Lung (tissue), 13 donors: ENCODE data around the gene C19orf47. TPM values are rescaled to one million over a fixed set of nuclear protein-coding genes. Genes with fewer than 3 reads are reported as not detected.

Experiments
- ATAC-seq: fragments of 200-7000 bp; cut with Tn5 transposase; one replicate; pipeline ENCODE4 v1.9.1; 2020; ENCODE audit warnings: moderate number of reproducible peaks; ENCODE audit not compliant: insufficient read depth, low FRiP score
- DNase-seq, 3 donors: peaks; one replicate each; pipeline ENCODE4 v3.0.0-alpha.2; 2013 to 2017
- H3K27ac ChIP-seq, 2 donors: one replicate each; pipeline ENCODE4 v1.5.1; 2013; ENCODE audit warnings: mild to moderate bottlenecking in 2 of 2, moderate library complexity in 2 of 2, control low read depth in 1 of 2, inconsistent platforms in 1 of 2, low read depth in 1 of 2, low read length in 1 of 2
- H3K27me3 ChIP-seq, 3 donors: one replicate each; pipeline ENCODE4 v1.5.1; 2013; ENCODE audit warnings: low read length in 2 of 3; ENCODE audit not compliant: control insufficient read depth in 3 of 3, insufficient read depth in 3 of 3
- H3K36me3 ChIP-seq, 4 donors: one replicate each; pipeline ENCODE4 v1.5.1; 2013; ENCODE audit warnings: low read length in 4 of 4, mild to moderate bottlenecking in 1 of 4, moderate library complexity in 1 of 4; ENCODE audit not compliant: control insufficient read depth in 4 of 4, insufficient read depth in 4 of 4
- H3K4me1 ChIP-seq, 5 donors: one replicate each; pipeline ENCODE4 v1.5.1; 2013; ENCODE audit warnings: low read length in 5 of 5, mild to moderate bottlenecking in 2 of 5, moderate library complexity in 1 of 5; ENCODE audit not compliant: control insufficient read depth in 5 of 5, insufficient read depth in 5 of 5
- H3K4me3 ChIP-seq: one replicate; pipeline ENCODE4 v1.5.1; 2013; ENCODE audit warnings: mild to moderate bottlenecking, control low read depth, moderate library complexity
- H3K9ac ChIP-seq, 2 donors: one replicate each; pipeline ENCODE4 v1.5.1; 2013; ENCODE audit warnings: low read length in 2 of 2, control low read depth in 1 of 2; ENCODE audit not compliant: insufficient read depth in 1 of 2
- H3K9me3 ChIP-seq, 4 donors: one replicate each; pipeline ENCODE4 v1.5.1; 2013; ENCODE audit warnings: low read length in 3 of 4, mild to moderate bottlenecking in 1 of 4, moderate library complexity in 1 of 4; ENCODE audit not compliant: control insufficient read depth in 4 of 4, insufficient read depth in 3 of 4
- WGBS, 2 donors: extraction: QIAGEN DNeasy Blood & Tissue Kit; methylation state at CpG; one replicate each; pipeline ENCODE4 v1.1.7; 2013; 5-methylcytosine and 5-hydroxymethylcytosine counted together
- polyA plus RNA-seq, 2 donors: library from polyadenylated mRNA; stranded (reverse); fragments of 200-250 nt; gene quantifications; one replicate each; pipeline ENCODE4 v1.2.1, GENCODE V29; 2013
- small RNA-seq: library from RNA; depleted of rRNA; stranded (forward); fragments of <200 nt; gene quantifications from one replicate; pipeline ENCODE3, GENCODE V24; 2014; ENCODE audit warnings: low replicate concordance
- total RNA-seq, 2 donors: library from RNA; depleted of rRNA in 1 of 2; stranded (reverse); fragments of >200 nt in 1 of 2; gene quantifications; one replicate each; pipeline ENCODE4 v1.2.1, GENCODE V29; 2014 to 2021
- TF ChIP-seq, protein P1 (sequence below): IDR thresholded peaks from 2 replicates; pipeline ENCODE4 v1.5.1; 2012; ENCODE audit warnings: mild to moderate bottlenecking; ENCODE audit errors: control extremely low read depth, extremely low read depth
- donor health status: control.
- donor health status: control.
- donor health status: Bipolar disorder and iron deficiency.
- donor health status: healthy.
- donor health status: DM: yes; HTN: yes; CAD: no.

C19orf47 gene
- total and polyA plus RNA-seq, 4 donors = 9.8 to 26.3 (median 14.9) TPM

DNA sequence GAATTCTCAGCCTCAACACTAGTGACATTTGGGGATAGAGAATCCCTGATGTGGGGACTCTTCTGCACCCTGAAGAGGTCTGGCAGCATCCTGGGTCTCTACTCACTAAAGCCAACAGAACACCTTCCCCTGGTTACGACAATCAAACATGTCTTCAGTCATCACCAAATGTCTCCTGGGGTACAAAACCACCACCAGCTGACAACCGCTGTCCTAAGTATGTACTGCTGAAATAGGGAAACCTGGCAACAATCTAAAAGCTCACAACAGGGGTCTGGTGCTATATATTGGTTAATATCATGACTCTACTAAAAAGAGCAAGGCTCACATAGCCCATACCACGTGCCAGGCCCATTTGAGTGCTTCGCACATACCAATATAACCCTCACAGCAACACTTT, 76.5 kb downstream of the C19orf47 start:
- Histone ChIP-seq H3K9me3 (no peaks in the 10 kb centered on the region), H3K9ac (no peak overlapping the region), H3K27me3 (no peaks in the 10 kb centered on the region), H3K36me3 (peaks cover 0 to 7% (median 5%) of the 10 kb centered on the region in 4 donors), H3K4me3 (no peak overlapping the region), H3K27ac (no peak overlapping the region), H3K4me1 (peaks cover 0 to 25% (median 10%) of the 10 kb centered on the region in 5 donors)
- ATAC-seq (no peak), DNase-seq (no peak)
- 90 to 97% methylated on average over 4 of the region's 4 CpGs for WGBS, 2 donors
- TF ChIP-seq, protein P1, sequence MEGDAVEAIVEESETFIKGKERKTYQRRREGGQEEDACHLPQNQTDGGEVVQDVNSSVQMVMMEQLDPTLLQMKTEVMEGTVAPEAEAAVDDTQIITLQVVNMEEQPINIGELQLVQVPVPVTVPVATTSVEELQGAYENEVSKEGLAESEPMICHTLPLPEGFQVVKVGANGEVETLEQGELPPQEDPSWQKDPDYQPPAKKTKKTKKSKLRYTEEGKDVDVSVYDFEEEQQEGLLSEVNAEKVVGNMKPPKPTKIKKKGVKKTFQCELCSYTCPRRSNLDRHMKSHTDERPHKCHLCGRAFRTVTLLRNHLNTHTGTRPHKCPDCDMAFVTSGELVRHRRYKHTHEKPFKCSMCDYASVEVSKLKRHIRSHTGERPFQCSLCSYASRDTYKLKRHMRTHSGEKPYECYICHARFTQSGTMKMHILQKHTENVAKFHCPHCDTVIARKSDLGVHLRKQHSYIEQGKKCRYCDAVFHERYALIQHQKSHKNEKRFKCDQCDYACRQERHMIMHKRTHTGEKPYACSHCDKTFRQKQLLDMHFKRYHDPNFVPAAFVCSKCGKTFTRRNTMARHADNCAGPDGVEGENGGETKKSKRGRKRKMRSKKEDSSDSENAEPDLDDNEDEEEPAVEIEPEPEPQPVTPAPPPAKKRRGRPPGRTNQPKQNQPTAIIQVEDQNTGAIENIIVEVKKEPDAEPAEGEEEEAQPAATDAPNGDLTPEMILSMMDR = no peak

DNA sequence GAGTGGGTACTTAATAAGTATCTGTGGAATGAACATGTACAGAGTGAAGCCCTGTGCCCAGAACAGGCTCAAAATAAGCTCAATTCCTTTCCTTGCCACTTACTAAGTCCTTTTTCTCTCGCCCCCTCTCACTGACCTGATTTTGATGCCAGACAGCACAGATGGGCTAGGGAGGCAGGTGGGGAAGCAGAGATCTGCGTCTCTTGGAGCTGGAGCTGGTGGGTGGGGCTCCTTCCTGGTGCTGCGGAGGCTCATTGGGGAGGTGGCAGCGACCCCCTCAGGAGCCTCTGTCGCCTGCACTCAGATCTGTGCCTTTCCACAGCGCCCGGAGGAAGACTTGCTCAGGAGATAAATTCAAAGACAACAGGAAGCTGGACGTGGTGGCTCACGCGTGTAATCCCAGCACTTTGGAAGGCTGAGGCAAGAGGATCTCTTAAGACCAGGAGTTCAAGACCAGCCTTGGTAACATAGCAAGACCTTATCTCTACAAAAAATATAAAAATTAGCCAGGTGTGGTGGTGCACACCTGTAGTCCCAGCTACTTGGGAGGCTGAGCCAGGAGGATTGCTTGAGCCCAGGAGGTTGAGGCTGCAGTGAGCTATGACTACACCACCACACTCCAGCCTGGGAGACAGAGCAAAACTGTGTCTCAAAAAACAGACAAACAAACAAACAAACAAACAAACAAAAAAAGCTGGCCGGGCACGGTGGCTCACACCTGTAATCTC, 77.7 kb downstream of the C19orf47 start:
- H3K9ac ChIP-seq = no peak overlapping the region
- no peak overlapping the region for H3K27ac ChIP-seq
- peaks cover 0 to 7% (median 5%) of the 10 kb centered on the region in 4 donors for H3K36me3 ChIP-seq
- peaks cover 0 to 25% (median 10%) of the 10 kb centered on the region in 5 donors for H3K4me1 ChIP-seq
- WGBS, 2 donors = 72 to 86% methylated on average over 12 of the region's 12 CpGs
- H3K4me3 ChIP-seq = no peak overlapping the region
- no peaks in the 10 kb centered on the region for H3K27me3 ChIP-seq
- TF ChIP-seq, protein P1 = no peak
- DNase-seq (no peak), ATAC-seq (no peak)
- no peaks in the 10 kb centered on the region for H3K9me3 ChIP-seq

Small RNA genes lying within 50 kb of the gene (small RNA-seq; reads per million reads assigned to genes)
- gene MIR641 (4.8 reads per million, percentile 94 among the genes with 10 or more reads in this experiment), gene MIR6796 (not detected), gene RF00019 (not detected), gene RNU6-945P (not detected)

Other genes starting within 250 kb of the C19orf47 start
- 10 to 100 TPM in 1 of 2 donors, 1 to 10 TPM in 1; 4.4 to 18.0 TPM for gene MAP3K10, start 157.0 kb downstream of the C19orf47 start, total RNA-seq
- 10 to 100 TPM in 1 of 2 donors, 1 to 10 TPM in 1; 6.9 to 15.7 TPM for gene MAP3K10, start 157.0 kb downstream of the C19orf47 start, polyA plus RNA-seq
- gene TTC9B, start 130.0 kb downstream of the C19orf47 start, total RNA-seq = not detected
- gene TTC9B, start 130.0 kb downstream of the C19orf47 start, polyA plus RNA-seq = not detected
- gene CCNP, start 121.7 kb downstream of the C19orf47 start, total RNA-seq = under 1 TPM; 0.52 to 0.68 TPM
- gene CCNP, start 121.7 kb downstream of the C19orf47 start, polyA plus RNA-seq = under 1 TPM; 0.07 to 0.28 TPM
- gene AKT2, start 63.1 kb downstream of the C19orf47 start, total RNA-seq = 100 to 1,000 TPM; 117 to 138 TPM
- gene AKT2, start 63.1 kb downstream of the C19orf47 start, polyA plus RNA-seq = 10 to 100 TPM; 62.3 to 69.7 TPM
- 100 to 1,000 TPM; 257 to 407 TPM for gene PLD3, start 298 bp upstream of the C19orf47 start, total RNA-seq
- 100 to 1,000 TPM; 205 to 219 TPM for gene PLD3, start 298 bp upstream of the C19orf47 start, polyA plus RNA-seq
- under 1 TPM in 1 of 2 donors, not detected in 1; 0.43 TPM for gene HIPK4, start 41.8 kb upstream of the C19orf47 start, total RNA-seq
- under 1 TPM; 0.10 to 0.22 TPM for gene HIPK4, start 41.8 kb upstream of the C19orf47 start, polyA plus RNA-seq
- gene PRX, start 65.0 kb upstream of the C19orf47 start, total RNA-seq = 10 to 100 TPM; 25.6 to 43.8 TPM
- 10 to 100 TPM; 16.9 to 30.1 TPM for gene PRX, start 65.0 kb upstream of the C19orf47 start, polyA plus RNA-seq
- gene SERTAD1, start 77.6 kb upstream of the C19orf47 start, total RNA-seq = 10 to 100 TPM; 10.8 to 25.1 TPM
- gene SERTAD1, start 77.6 kb upstream of the C19orf47 start, polyA plus RNA-seq = 10 to 100 TPM; 23.3 to 37.9 TPM
- gene SERTAD3, start 95.9 kb upstream of the C19orf47 start, total RNA-seq = 10 to 100 TPM; 33.0 to 37.5 TPM
- gene SERTAD3, start 95.9 kb upstream of the C19orf47 start, polyA plus RNA-seq = 10 to 100 TPM; 28.9 to 34.6 TPM
- 100 to 1,000 TPM; 135 to 190 TPM for gene BLVRB, start 117.3 kb upstream of the C19orf47 start, total RNA-seq
- 100 to 1,000 TPM; 331 to 413 TPM for gene BLVRB, start 117.3 kb upstream of the C19orf47 start, polyA plus RNA-seq
- gene SPTBN4, start 118.6 kb upstream of the C19orf47 start, total RNA-seq = under 1 TPM; 0.68 to 0.80 TPM
- gene SPTBN4, start 118.6 kb upstream of the C19orf47 start, polyA plus RNA-seq = under 1 TPM; 0.58 to 0.75 TPM
- 100 to 1,000 TPM in 1 of 2 donors, 10 to 100 TPM in 1; 21.1 to 105 TPM for gene SHKBP1, start 228.5 kb upstream of the C19orf47 start, total RNA-seq
- 100 to 1,000 TPM in 1 of 2 donors, 10 to 100 TPM in 1; 89.0 to 191 TPM for gene SHKBP1, start 228.5 kb upstream of the C19orf47 start, polyA plus RNA-seq